ENCODE data around the gene NOL6. TPM values are rescaled to one million over a fixed set of nuclear protein-coding genes. Genes with fewer than 3 reads are reported as not detected.

Gene NOL6
- total RNA-seq, 1 experiment from 2014 or later = 48.5 TPM

GRCh38 chr9:33436445-33436844, 37.3 kb downstream of the NOL6 start (continued):
- no peak for TF ChIP-seq ZBTB43 (CRISPR knock-in tag; IDR thresholded peaks at IDR 0.05)

DNA sequence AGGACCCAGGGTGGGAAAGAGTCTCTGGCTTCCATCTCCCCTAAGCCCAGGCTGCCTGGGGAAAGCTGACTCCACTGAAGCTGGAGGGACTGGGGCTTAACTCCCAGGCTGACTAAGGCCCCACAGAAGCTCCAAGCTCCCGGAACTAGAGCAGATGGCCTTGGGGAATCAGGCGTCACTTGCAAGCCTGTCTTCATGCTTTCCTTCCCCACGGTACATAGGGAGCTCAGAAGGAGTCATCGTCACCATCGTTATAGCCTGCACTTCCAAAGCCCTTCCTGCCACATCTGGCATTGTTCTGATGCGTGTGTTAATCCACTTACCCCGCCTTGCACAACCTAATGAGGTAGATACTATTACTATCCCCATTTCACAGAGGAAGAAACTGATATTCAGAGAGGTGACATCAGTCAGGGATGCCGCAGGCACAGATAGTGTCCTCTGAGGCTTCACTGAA, 37.9 kb downstream of the NOL6 start:
- peaks cover 17% of the 10 kb centered on the region for H3K4me1 Mint-ChIP-seq
- no peaks in the 10 kb centered on the region for H3K9me3 Mint-ChIP-seq
- TF ChIP-seq MYBL2 (CRISPR knock-in tag; IDR thresholded peaks at IDR 0.05) (no peak), FOXK1 (CRISPR knock-in tag; IDR thresholded peaks at IDR 0.05) (no peak), E2F5 (CRISPR knock-in tag; IDR thresholded peaks at IDR 0.05) (no peak), NFATC4 (CRISPR knock-in tag; IDR thresholded peaks at IDR 0.05) (no peak), CBFB (CRISPR knock-in tag; IDR thresholded peaks at IDR 0.05; ENCODE audit: low read depth) (no peak), ARID4B (CRISPR knock-in tag; IDR thresholded peaks at IDR 0.05; ENCODE audit: borderline replicate concordance) (no peak)
- TF ChIP-seq, protein P1, sequence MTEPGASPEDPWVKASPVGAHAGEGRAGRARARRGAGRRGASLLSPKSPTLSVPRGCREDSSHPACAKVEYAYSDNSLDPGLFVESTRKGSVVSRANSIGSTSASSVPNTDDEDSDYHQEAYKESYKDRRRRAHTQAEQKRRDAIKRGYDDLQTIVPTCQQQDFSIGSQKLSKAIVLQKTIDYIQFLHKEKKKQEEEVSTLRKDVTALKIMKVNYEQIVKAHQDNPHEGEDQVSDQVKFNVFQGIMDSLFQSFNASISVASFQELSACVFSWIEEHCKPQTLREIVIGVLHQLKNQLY (CRISPR knock-in tag; IDR thresholded peaks at IDR 0.05) = no peak
- no peak overlapping the region for H3K27ac Mint-ChIP-seq
- POLR2A ChIA-PET = no interaction called here
- ATAC-seq = no peak
- no peaks in the 10 kb centered on the region for H3K36me3 Mint-ChIP-seq
- CTCF ChIA-PET = interaction anchor here (2.2 to 4.8 kb wide), 4 partner anchors 12 to 31 kb away, joined by 8 to 27 read pairs (median 23); partner anchors contain the start of gene AQP3
- no peak overlapping the region for H3K4me3 Mint-ChIP-seq
- no peak for DNase-seq (ENCODE audit: low spot score)
- H3K27me3 Mint-ChIP-seq (ENCODE audit: low read depth) = no peaks in the 10 kb centered on the region

GRCh38 chr9:33434317-33435105, 39.2 kb downstream of the NOL6 start:
- H3K4me3 Mint-ChIP-seq = no peak overlapping the region
- ATAC-seq = no peak
- H3K36me3 Mint-ChIP-seq = no peaks in the 10 kb centered on the region
- TF ChIP-seq, protein P2, sequence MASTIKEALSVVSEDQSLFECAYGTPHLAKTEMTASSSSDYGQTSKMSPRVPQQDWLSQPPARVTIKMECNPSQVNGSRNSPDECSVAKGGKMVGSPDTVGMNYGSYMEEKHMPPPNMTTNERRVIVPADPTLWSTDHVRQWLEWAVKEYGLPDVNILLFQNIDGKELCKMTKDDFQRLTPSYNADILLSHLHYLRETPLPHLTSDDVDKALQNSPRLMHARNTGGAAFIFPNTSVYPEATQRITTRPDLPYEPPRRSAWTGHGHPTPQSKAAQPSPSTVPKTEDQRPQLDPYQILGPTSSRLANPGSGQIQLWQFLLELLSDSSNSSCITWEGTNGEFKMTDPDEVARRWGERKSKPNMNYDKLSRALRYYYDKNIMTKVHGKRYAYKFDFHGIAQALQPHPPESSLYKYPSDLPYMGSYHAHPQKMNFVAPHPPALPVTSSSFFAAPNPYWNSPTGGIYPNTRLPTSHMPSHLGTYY (CRISPR knock-in tag; IDR thresholded peaks at IDR 0.05) = no peak
- TF ChIP-seq GRHL2 (CRISPR knock-in tag; IDR thresholded peaks at IDR 0.05; ENCODE audit: insufficient replicate concordance, severe bottlenecking) = no peak
- TF ChIP-seq NFE2L1 (CRISPR knock-in tag; IDR thresholded peaks at IDR 0.05) = no peak
- TF ChIP-seq ZSCAN18 (CRISPR knock-in tag; IDR thresholded peaks at IDR 0.05) = no peak
- no peak for TF ChIP-seq ZNF232 (CRISPR knock-in tag; IDR thresholded peaks at IDR 0.05)
- TF ChIP-seq E2F5 (CRISPR knock-in tag; IDR thresholded peaks at IDR 0.05) = no peak
- TF ChIP-seq NR3C1 (CRISPR knock-in tag; conservative IDR thresholded peaks at IDR 0.05; ENCODE audit: low read depth) = no peak
- TF ChIP-seq HMGA2 (CRISPR knock-in tag; IDR thresholded peaks at IDR 0.05) = no peak
- TF ChIP-seq, protein P3, sequence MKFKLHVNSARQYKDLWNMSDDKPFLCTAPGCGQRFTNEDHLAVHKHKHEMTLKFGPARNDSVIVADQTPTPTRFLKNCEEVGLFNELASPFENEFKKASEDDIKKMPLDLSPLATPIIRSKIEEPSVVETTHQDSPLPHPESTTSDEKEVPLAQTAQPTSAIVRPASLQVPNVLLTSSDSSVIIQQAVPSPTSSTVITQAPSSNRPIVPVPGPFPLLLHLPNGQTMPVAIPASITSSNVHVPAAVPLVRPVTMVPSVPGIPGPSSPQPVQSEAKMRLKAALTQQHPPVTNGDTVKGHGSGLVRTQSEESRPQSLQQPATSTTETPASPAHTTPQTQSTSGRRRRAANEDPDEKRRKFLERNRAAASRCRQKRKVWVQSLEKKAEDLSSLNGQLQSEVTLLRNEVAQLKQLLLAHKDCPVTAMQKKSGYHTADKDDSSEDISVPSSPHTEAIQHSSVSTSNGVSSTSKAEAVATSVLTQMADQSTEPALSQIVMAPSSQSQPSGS (CRISPR knock-in tag; IDR thresholded peaks at IDR 0.05; ENCODE audit: borderline replicate concordance, low read depth) = no peak
- TF ChIP-seq EMX1 (CRISPR knock-in tag; IDR thresholded peaks at IDR 0.05) = no peak

More at GRCh38 chr9:33434317-33435105, 39.2 kb downstream of the NOL6 start:
- ChIA-PET CTCF (interaction anchor here (1.2 to 3.7 kb wide), 3 partner anchors 13 to 19 kb away, joined by 5 to 23 read pairs (median 23); partner anchors contain the start of gene AQP3), POLR2A (interaction anchor here (1.4 kb wide), 1 partner anchor 59 kb away, joined by 3 read pairs; no protein-coding TSS in a partner anchor)
- Mint-ChIP-seq H3K27ac (no peak overlapping the region), H3K27me3 (ENCODE audit: low read depth) (no peaks in the 10 kb centered on the region), H3K4me1 (peaks cover 11% of the 10 kb centered on the region), H3K9me3 (no peaks in the 10 kb centered on the region)
- DNase-seq (ENCODE audit: low spot score) = no peak

Measured in WTC11 (cell line).